Mesendoderm (in vitro differentiated cells): ENCODE measurements around the gene DMRTB1. TPM values are rescaled to one million over a fixed set of nuclear protein-coding genes. Genes with fewer than 3 reads are reported as not detected.

Experiments
- DNase-seq: peaks from one replicate; pipeline ENCODE4 v3.0.0; 2013
- H2AK5ac ChIP-seq: 2 replicates; pipeline ENCODE4 v1.6.1; 2013; ENCODE audit warnings: low read length, inconsistent platforms
- H2BK120ac ChIP-seq: 2 replicates; pipeline ENCODE4 v1.6.1; 2013; ENCODE audit warnings: low read depth, mild to moderate bottlenecking, low read length, moderate library complexity, mixed read lengths
- H2BK15ac ChIP-seq: replicated peaks from 2 replicates; pipeline ENCODE4 v1.6.1; 2013; ENCODE audit warnings: low read depth, mild to moderate bottlenecking, moderate library complexity
- H2BK5ac ChIP-seq: 2 replicates; pipeline ENCODE4 v1.6.1; 2013; ENCODE audit warnings: low read length, inconsistent platforms
- H3K18ac ChIP-seq: 2 replicates; pipeline ENCODE4 v1.6.1; 2013; ENCODE audit warnings: mild to moderate bottlenecking, low read length, mixed read lengths
- H3K23ac ChIP-seq: one replicate; pipeline ENCODE4 v1.6.1; 2013; ENCODE audit warnings: low read length
- H3K27ac ChIP-seq: 2 replicates; pipeline ENCODE4 v1.5.1; 2013; ENCODE audit warnings: low read depth, mild to moderate bottlenecking, inconsistent platforms, low read length, moderate library complexity
- H3K27me3 ChIP-seq: 2 replicates; pipeline ENCODE4 v1.6.1; 2013; ENCODE audit warnings: low read length, control low read depth, mild to moderate bottlenecking, inconsistent platforms; ENCODE audit not compliant: insufficient read depth, poor library complexity
- H3K36me3 ChIP-seq: 2 replicates; pipeline ENCODE4 v1.6.1; 2013; ENCODE audit warnings: low read length, inconsistent platforms; ENCODE audit not compliant: control insufficient read depth, insufficient read depth
- H3K4ac ChIP-seq: one replicate; pipeline ENCODE4 v1.6.1; 2013; ENCODE audit warnings: low read depth, mild to moderate bottlenecking, low read length, moderate library complexity
- H3K4me1 ChIP-seq: 2 replicates; pipeline ENCODE4 v1.6.1; 2013; ENCODE audit warnings: low read depth, low read length, inconsistent platforms; ENCODE audit not compliant: control insufficient read depth
- H3K4me2 ChIP-seq: 2 replicates; pipeline ENCODE4 v1.6.1; 2013; ENCODE audit warnings: low read length
- H3K4me3 ChIP-seq: 2 replicates; pipeline ENCODE4 v1.5.1; 2013; ENCODE audit warnings: mild to moderate bottlenecking, low read length
- H3K56ac ChIP-seq: one replicate; pipeline ENCODE4 v1.6.1; 2013; ENCODE audit warnings: low read length
- H3K79me1 ChIP-seq: 2 replicates; pipeline ENCODE4 v1.6.1; 2013; ENCODE audit warnings: low read length, inconsistent platforms
- H3K79me2 ChIP-seq: 2 replicates; pipeline ENCODE4 v1.6.1; 2013; ENCODE audit warnings: mild to moderate bottlenecking, low read length; ENCODE audit not compliant: control insufficient read depth, insufficient read depth
- H3K9ac ChIP-seq: 2 replicates; pipeline ENCODE4 v1.6.1; 2013; ENCODE audit warnings: low read length, inconsistent platforms
- H4K5ac ChIP-seq: one replicate; pipeline ENCODE4 v1.6.1; 2013; ENCODE audit warnings: low read length
- H4K8ac ChIP-seq: one replicate; pipeline ENCODE4 v1.6.1; 2013; ENCODE audit warnings: low read depth, mild to moderate bottlenecking, control low read depth, low read length, moderate library complexity
- WGBS: extraction: QIAGEN DNeasy Blood & Tissue Kit; methylation state at CpG from one replicate; pipeline ENCODE4 v1.1.7; 2013; ENCODE audit warnings: low lambda C conversion rate, missing lambda C conversion rate; ENCODE audit not compliant: insufficient coverage; ENCODE audit errors: extremely low coverage; 5-methylcytosine and 5-hydroxymethylcytosine counted together
- polyA plus RNA-seq, 2 experiments: library from polyadenylated mRNA; stranded (reverse); fragments of 200-250 nt; gene quantifications; one replicate each; pipeline ENCODE4 v1.2.3, GENCODE V29; 2013

The DMRTB1 gene
- 0.60 TPM for polyA plus RNA-seq (2013, experiment 1 of 2)
- 0.53 TPM for polyA plus RNA-seq (2013, experiment 2 of 2)

DNA sequence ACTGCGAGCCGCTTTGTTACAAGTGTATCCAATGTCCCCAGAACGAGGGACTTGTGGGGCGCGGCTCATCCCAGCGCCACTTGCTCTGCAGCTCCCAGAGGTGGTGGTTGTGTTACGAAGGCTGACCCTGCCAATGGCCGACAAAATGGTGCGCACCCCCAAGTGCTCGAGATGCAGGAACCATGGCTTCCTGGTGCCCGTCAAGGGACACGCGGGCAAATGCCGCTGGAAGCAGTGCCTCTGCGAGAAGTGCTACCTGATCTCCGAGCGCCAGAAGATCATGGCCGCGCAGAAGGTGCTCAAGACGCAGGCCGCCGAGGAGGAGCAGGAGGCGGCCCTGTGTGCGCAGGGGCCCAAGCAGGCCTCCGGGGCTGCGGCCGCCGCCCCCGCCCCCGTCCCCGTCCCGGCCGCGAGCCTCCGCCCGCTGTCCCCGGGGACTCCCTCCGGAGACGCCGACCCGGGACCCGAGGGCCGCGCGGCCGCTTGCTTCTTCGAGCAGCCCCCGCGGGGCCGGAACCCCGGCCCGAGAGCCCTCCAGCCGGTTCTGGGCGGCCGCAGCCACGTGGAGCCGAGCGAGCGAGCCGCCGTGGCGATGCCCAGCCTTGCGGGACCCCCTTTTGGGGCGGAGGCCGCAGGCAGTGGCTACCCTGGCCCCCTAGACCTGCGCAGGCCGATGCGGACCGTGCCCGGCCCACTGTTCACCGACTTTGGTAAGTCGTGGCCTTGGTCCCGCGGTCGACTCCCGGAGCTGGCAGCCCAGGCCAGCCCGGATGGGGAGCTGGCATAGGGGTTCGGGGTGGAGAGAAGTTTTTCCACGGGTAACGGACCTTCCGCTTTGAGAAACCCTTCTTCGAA is at the start of gene DMRTB1:
Gene DMRTB1 (plus strand): TSS at position 79 of the 855 bp plus-strand sequence. CDS start 55 bp downstream, at position 134.
- H2BK15ac ChIP-seq, result no peak within 1 kb of the TSS
- no peaks in the 10 kb centered on the region for H3K4me1 ChIP-seq
- H2BK5ac ChIP-seq, result no peak within 1 kb of the TSS
- no peak within 1 kb of the TSS for H3K9ac ChIP-seq
- H3K79me2 ChIP-seq, result no peaks in the 10 kb centered on the region
- no peak within 1 kb of the TSS for H3K4ac ChIP-seq
- no peaks in the 10 kb centered on the region for H3K36me3 ChIP-seq
- no peaks in the 10 kb centered on the region for H3K27me3 ChIP-seq
- no CpG with 5 or more reads among the region's 82 CpGs for WGBS
- no peak for DNase-seq
- no peak within 1 kb of the TSS for H3K23ac ChIP-seq
- no peak within 1 kb of the TSS for H2AK5ac ChIP-seq
- H3K4me2 ChIP-seq, result no peak within 1 kb of the TSS
- no peak within 1 kb of the TSS for H2BK120ac ChIP-seq
- no peak within 1 kb of the TSS for H4K8ac ChIP-seq
- no peak within 1 kb of the TSS for H3K4me3 ChIP-seq
- H4K5ac ChIP-seq, result no peak within 1 kb of the TSS
- no peak within 1 kb of the TSS for H3K56ac ChIP-seq
- H3K27ac ChIP-seq, result no peak within 1 kb of the TSS
- H3K79me1 ChIP-seq, result no peaks in the 10 kb centered on the region
- H3K18ac ChIP-seq, result no peak within 1 kb of the TSS

DNA sequence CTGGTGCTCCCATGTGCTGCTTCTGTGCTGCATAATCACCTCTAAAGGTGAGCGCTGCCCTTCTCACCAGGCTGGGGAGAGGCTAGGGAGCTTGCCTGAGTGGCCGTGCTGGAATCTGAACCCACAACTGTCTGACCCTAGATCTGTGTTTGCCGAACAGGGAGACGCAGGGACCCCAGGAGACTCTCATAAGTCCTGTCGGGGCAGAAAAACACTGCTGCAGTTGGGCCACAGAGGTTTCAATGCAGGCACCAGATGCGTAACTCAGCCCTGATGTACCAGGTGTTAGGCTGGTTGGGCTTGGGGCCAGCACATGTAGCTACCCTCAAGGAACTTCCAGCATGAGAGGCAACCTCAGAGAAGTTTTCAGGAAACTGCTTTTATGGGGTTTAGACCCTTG is 49.5 kb upstream of the DMRTB1 start:
- Histone ChIP-seq H2BK120ac (no peak overlapping the region), H3K27ac (no peak overlapping the region), H3K18ac (peak overlapping the region; percentile 19), H3K56ac (peak overlapping the region; percentile 74), H3K4me3 (no peak overlapping the region), H3K4me1 (peaks cover 7% of the 10 kb centered on the region), H2AK5ac (no peak overlapping the region), H3K4me2 (no peak overlapping the region), H3K79me2 (no peaks in the 10 kb centered on the region), H2BK5ac (peak overlapping the region; percentile 12), H4K5ac (no peak overlapping the region), H3K27me3 (no peaks in the 10 kb centered on the region), H3K23ac (no peak overlapping the region), H4K8ac (no peak overlapping the region), H3K9ac (peak overlapping the region; percentile 27), H2BK15ac (no peak overlapping the region), H3K79me1 (no peaks in the 10 kb centered on the region), H3K36me3 (no peaks in the 10 kb centered on the region), H3K4ac (peak overlapping the region; percentile 75)
- DNase-seq, result no peak
- no CpG with 5 or more reads among the region's 6 CpGs for WGBS

- H3K4me1 ChIP-seq, result peaks cover 7% of the 10 kb centered on the region
- H3K4me3 ChIP-seq, result no peak overlapping the region
- H4K8ac ChIP-seq, result no peak overlapping the region
- DNase-seq, result peak; percentile 66
- no peak overlapping the region for H3K4me2 ChIP-seq
- H3K36me3 ChIP-seq, result no peaks in the 10 kb centered on the region
- H3K27ac ChIP-seq, result no peak overlapping the region
- H2BK5ac ChIP-seq, result no peak overlapping the region
- H3K23ac ChIP-seq, result no peak overlapping the region
- H2BK15ac ChIP-seq, result no peak overlapping the region
- peak overlapping the region; percentile 6 for H3K56ac ChIP-seq
- WGBS, result no CpG with 5 or more reads among the region's 12 CpGs
- no peak overlapping the region for H2BK120ac ChIP-seq
- H3K4ac ChIP-seq, result no peak overlapping the region
- no peaks in the 10 kb centered on the region for H3K79me1 ChIP-seq
- no peaks in the 10 kb centered on the region for H3K27me3 ChIP-seq
- no peak overlapping the region for H3K9ac ChIP-seq
- no peaks in the 10 kb centered on the region for H3K79me2 ChIP-seq
- no peak overlapping the region for H4K5ac ChIP-seq
- H2AK5ac ChIP-seq, result no peak overlapping the region
- no peak overlapping the region for H3K18ac ChIP-seq
These were observed 49.1 kb upstream of the DMRTB1 start for GRCh38 chr1:53410100-53410541.

GRCh38 chr1:53410701-53411100 is 48.5 kb upstream of the DMRTB1 start:
- H3K27me3 ChIP-seq, result no peaks in the 10 kb centered on the region
- no peak overlapping the region for H3K4me2 ChIP-seq
- DNase-seq, result no peak
- H2BK120ac ChIP-seq, result no peak overlapping the region
- H2AK5ac ChIP-seq, result no peak overlapping the region
- H3K18ac ChIP-seq, result no peak overlapping the region
- no peak overlapping the region for H2BK15ac ChIP-seq
- peaks cover 7% of the 10 kb centered on the region for H3K4me1 ChIP-seq
- H3K23ac ChIP-seq, result no peak overlapping the region
- H3K36me3 ChIP-seq, result no peaks in the 10 kb centered on the region
- H2BK5ac ChIP-seq, result no peak overlapping the region
- WGBS, result no CpG with 5 or more reads among the region's 8 CpGs
- no peaks in the 10 kb centered on the region for H3K79me1 ChIP-seq
- no peak overlapping the region for H3K9ac ChIP-seq
- H3K4me3 ChIP-seq, result no peak overlapping the region
- no peak overlapping the region for H4K5ac ChIP-seq
- peak overlapping the region; percentile 31 for H3K56ac ChIP-seq
- H3K27ac ChIP-seq, result no peak overlapping the region
- no peak overlapping the region for H3K4ac ChIP-seq
- H3K79me2 ChIP-seq, result no peaks in the 10 kb centered on the region
- no peak overlapping the region for H4K8ac ChIP-seq

DNA sequence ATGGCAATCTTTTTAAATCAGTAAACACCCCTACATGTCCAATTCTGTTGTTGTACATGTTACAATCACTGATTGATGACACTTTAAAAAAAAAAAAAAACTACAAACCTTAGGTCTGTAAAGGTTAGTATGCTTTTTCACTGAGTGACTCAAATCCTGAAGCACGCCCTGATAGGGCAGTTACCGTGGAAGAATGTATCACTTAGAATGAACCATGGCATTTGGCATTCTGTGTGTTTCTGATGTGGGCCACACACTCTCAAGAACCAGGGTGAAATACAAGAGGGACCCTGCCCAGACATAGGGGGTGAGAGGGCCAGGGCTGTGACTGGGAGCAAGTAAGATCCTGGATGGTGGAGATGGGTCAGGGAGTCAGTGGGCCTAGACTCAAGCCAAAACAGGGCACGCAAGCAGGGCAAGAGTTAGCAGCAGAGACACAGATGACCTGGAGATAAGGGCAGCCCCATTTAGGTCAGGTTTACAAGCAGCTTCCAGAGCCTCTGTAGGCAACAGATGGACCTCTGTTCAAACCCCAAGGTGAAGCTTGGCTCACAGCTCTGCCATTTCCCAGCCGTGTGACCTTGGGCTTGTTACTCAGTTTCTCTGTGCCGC is 47.6 kb upstream of the DMRTB1 start:
- Histone ChIP-seq H4K5ac (no peak overlapping the region), H3K27ac (no peak overlapping the region), H3K4me3 (no peak overlapping the region), H3K4ac (peak overlapping the region; percentile 58), H2BK5ac (no peak overlapping the region), H3K4me1 (peaks cover 13% of the 10 kb centered on the region), H2BK120ac (no peak overlapping the region), H2BK15ac (peak overlapping the region; percentile 9), H3K9ac (no peak overlapping the region), H3K18ac (peak overlapping the region; percentile 82), H3K36me3 (no peaks in the 10 kb centered on the region), H3K79me1 (no peaks in the 10 kb centered on the region), H3K79me2 (no peaks in the 10 kb centered on the region), H3K56ac (peak overlapping the region; percentile 0), H3K4me2 (no peak overlapping the region), H4K8ac (no peak overlapping the region), H3K23ac (no peak overlapping the region), H3K27me3 (no peaks in the 10 kb centered on the region), H2AK5ac (peak overlapping the region; percentile 72)
- DNase-seq, result no peak
- WGBS, result no CpG with 5 or more reads among the region's 5 CpGs
